NCI-H748 treated with DMSO at 0.1 percent for 48 hours (cell line): ENCODE data around the gene MAP4.
"Not testable (repeated sequence)": the region's sequence is repeated elsewhere in the genome, so short reads cannot be mapped to it uniquely, and the experiment has no call there.

ENCODE experiments used
- DNase-seq: peaks from one replicate; lab custom pipeline; 2025; lab: John Stamatoyannopoulos, UW

Gene MAP4

GRCh38 chr3:48013288-48013980 lies 2.8 kb downstream of the MAP4 start:
- DNase-seq = no peak

- no peak for DNase-seq
These were observed 3.6 kb downstream of the MAP4 start for GRCh38 chr3:48012659-48013058.

DNA sequence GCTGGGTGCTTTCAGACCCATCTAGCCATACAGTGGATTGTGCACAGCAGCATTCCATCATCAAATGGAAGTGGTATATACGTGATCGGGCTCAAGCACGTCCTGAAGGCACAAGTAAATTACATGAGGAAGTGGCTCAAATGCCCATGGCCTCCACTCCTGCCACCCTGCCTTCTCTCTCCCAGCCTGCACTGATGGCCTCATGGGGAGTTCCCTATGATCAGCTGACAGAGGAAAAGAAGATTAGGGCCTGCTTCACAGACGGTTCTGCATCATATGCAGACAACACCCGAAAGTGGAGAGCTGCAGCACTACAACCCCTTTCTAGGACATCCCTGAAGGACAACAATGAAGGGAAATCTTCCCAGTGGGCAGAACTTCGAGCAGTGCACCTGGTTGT lies 8.2 kb downstream of the MAP4 start:
- not testable (repeated sequence) for DNase-seq

DNA sequence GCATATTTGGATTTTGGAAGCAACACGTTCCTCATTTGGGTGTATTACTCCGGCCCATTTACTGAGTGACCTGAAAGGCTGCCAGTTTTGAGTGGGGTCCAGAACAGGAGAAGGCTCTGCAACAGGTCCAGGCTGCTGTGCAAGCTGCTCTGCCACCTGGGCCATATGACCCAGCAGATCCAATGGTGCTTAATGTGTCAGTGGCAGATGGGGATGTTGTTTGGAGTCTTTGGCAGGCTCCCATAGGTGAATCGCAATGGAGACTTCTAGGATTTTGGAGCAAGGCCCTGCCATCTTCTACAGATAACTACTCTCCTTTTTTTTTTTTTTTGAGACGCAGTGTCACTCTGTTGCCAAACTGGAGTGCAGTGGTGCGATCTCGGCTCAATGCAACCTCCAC lies 8.9 kb downstream of the MAP4 start:
- DNase-seq = not testable (repeated sequence)

GRCh38 chr3:48006794-48007193 lies 9.4 kb downstream of the MAP4 start:
- not testable (repeated sequence) for DNase-seq

DNA sequence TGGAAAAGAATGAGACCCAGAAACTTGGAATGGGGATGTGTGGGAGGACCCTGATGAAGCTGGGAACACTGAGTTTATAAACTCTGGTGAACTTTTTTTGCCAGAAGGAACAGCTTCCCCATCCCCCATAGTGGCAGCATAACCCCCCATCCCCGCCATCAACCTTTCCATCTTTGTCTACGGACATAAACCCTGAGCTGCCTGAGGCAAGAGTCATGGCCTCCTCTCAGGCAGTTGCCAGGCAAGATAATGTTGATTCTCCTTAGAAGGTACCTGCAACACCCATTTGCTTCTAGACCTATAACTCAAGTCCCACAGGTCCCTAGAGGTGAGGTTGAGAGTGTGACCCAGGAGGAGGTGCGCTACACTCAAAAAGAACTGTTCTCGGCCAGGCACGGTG lies 11.5 kb downstream of the MAP4 start:
- no peak for DNase-seq

GRCh38 chr3:48002787-48003186 lies 13.4 kb downstream of the MAP4 start:
- no peak for DNase-seq

- no peak for DNase-seq
These were observed 14.2 kb downstream of the MAP4 start for GRCh38 chr3:48001991-48002390.

DNA sequence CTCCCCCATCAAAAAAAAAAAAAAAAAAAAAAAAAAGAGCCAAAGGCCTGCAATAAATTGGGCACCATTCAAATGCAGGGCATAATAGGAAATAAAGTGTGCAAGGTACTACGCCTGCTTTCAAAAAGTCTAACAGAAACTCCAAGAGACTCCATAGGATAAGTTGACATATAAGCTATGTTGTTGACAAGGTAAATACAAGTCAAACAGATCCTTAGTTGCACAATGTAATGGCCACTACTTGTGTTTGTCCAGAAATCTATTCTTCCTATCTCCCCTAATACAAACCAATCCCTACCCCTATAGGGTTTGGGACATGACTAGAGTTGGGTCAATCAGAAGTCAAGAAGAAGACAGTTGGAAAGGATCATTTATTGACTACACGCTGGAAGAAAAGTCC lies 16.0 kb downstream of the MAP4 start:
- no peak for DNase-seq

GRCh38 chr3:47996440-47996839 lies 19.8 kb downstream of the MAP4 start:
- DNase-seq = no peak

DNA sequence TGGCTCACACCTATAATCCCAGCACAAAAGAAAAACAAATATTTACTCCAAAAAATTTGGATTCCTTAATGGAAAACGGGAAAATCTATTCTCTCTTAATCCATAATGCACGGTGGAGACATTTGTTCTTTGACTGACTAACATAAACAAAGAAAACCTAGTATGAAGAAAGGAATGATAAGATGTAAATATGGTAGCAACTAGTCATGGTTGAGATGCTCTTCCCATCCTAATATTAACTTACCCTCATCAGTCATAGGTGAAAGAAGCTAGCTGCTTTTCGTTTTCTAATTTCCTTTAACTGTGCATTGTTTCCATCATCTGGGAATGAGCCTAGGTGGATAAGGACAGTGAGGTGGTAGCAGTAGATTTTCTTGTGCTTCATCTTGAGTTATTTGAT lies 22.0 kb downstream of the MAP4 start:
- no peak for DNase-seq

DNA sequence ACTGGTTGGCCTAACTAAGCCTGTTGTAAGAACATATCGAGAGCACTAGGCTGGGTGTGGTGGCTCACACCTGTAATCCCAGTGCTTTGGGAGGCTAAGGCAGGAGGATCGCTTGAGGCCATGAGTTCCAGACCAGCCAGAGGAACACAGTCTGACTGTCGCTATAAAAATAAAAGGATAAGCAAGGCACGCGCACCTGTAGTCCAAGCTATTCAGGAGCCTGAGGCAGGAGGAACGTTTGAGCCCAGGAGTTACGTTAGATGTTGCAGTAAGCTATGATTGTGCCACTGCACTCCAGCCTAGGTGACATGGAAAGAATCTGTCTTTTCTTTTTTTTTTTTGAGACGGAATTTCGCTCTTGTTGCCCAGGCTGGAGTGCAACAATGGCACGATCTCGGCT lies 24.9 kb downstream of the MAP4 start:
- no peak for DNase-seq

GRCh38 chr3:47989981-47990440 lies 26.2 kb downstream of the MAP4 start:
- peak; percentile 17 for DNase-seq

GRCh38 chr3:47985381-47985780 lies 30.8 kb downstream of the MAP4 start:
- no peak for DNase-seq

- DNase-seq = no peak
These were observed 32.0 kb downstream of the MAP4 start for GRCh38 chr3:47984075-47984728.

- no peak for DNase-seq
These were observed 35.4 kb downstream of the MAP4 start for GRCh38 chr3:47980795-47981194.

GRCh38 chr3:47979070-47979469 lies 37.1 kb downstream of the MAP4 start:
- DNase-seq = no peak

GRCh38 chr3:47978386-47978785 lies 37.8 kb downstream of the MAP4 start:
- DNase-seq = no peak

DNA sequence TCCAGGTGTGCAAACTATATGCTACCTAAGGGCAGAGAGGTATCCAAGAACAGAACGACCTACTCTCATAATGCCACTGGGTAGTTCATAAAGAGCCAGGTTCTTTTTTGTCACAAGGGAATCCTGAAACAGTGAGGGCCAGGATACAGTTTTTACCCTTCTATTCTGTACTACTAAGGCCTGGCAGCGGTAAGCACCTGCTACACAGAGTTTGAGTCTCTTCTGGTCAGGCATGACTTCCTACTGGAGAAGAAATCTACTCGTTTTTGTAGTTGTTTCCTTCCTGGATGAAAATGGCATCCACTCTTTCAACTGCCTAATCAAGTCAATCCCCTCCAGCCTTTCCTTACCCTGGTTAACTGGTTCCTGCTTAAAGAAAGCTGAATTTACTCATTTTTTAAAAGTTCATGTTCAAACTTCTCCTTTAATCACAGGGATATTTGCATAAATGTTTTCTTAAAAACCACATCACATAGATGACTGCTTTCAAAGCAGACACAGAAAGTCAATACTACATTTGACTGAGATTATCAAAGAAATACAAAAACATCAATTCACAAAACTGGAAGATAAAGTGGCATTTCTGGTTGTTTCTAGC lies 40.0 kb downstream of the MAP4 start:
- no peak for DNase-seq

DNA sequence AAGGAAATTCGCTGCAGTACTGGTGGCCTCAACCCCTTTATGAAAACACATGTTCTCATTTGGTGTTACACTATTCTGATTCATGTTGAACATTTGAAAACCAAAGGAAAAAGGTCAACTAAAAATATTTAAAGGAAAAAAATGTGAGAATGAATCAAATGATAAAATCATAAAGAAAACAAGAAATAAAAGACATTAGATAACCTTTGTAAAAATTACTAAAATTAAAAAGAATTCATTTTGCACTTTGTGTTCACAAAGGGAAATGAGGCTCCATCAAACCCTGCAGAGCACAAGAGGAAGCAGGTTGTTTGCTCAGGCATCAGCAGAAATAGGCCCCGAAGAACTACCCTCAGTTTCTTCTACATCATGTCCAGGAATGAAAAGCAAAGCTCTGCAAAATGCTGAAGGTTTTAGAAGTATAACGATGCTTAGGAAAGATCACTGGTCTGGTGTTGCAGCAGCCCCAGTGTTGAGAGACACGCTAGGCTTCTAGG lies 41.2 kb downstream of the MAP4 start:
- no peak for DNase-seq

- no peak for DNase-seq
These were observed 45.1 kb downstream of the MAP4 start for GRCh38 chr3:47971081-47971480.

DNA sequence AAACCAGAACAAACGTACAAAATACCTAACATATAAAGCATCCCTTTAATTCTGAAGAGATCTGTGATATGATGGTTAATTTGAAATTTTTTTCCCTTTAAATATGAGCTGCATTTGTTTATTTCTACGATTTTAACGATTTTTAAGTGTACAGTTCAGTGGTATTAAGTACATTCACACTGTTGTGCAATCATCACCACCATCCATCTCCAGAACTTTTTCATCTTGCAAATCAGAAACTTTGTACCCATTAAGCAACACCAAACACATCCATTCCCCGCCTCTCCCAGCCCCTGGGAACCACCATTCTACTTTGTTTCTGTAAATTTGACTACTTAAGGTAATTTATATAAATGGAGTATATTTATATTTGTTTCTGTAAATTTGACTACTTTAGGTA lies 51.5 kb downstream of the MAP4 start:
- no peak for DNase-seq
